H1 (cell line): ENCODE measurements around the gene MIER3. TPM values are rescaled to one million over a fixed set of nuclear protein-coding genes. Genes with fewer than 3 reads are reported as not detected.

Source experiments
- CTCF ChIA-PET: fragments of 300-600 bp; sonication (Branson Sonifier 250); formaldehyde crosslinking; loops from one replicate; lab custom pipeline; 2021; ENCODE audit not compliant: partially characterized antibody; lab: Charles Lee
- POLR2A ChIA-PET: fragments of 300-600 bp; sonication (Branson Sonifier 250); formaldehyde crosslinking; loops from one replicate; lab custom pipeline; 2021; ENCODE audit warnings: inconsistent platforms; ENCODE audit not compliant: partially characterized antibody; lab: Charles Lee
- DNase-seq, 2 experiments: peaks; one replicate each; pipeline versions ENCODE4 v3.0.0 to v3.0.0-alpha.2; 2010 to 2022; ENCODE audit warnings: low spot score in 2 of 2, low read depth in 1 of 2, mixed read lengths in 1 of 2
- FAIRE-seq: peaks from 2 replicates; lab custom pipeline; 2011; peaks lifted over from hg19 to GRCh38; lab: Jason Lieb, UNC
- H2AFZ ChIP-seq: 2 replicates; pipeline ENCODE4 v1.8.1; 2012; ENCODE audit warnings: low read length, inconsistent platforms
- H2AK5ac ChIP-seq: 2 replicates; pipeline ENCODE4 v1.6.1; 2013; ENCODE audit warnings: low read depth, low read length
- H2BK120ac ChIP-seq: replicated peaks from 2 replicates; pipeline ENCODE3; 2013; ENCODE audit warnings: low read depth, low read length, inconsistent platforms
- H2BK12ac ChIP-seq: 2 replicates; pipeline ENCODE4 v1.6.1; 2013; ENCODE audit warnings: low read depth, low read length
- H2BK15ac ChIP-seq: 2 replicates; pipeline ENCODE4 v1.6.1; 2013; ENCODE audit warnings: low read length
- H2BK20ac ChIP-seq: 2 replicates; pipeline ENCODE4 v1.6.1; 2013; ENCODE audit warnings: low read length
- H2BK5ac ChIP-seq: 2 replicates; pipeline ENCODE4 v1.6.1; 2013; ENCODE audit warnings: low read depth, low read length
- H3K14ac ChIP-seq: 2 replicates; pipeline ENCODE4 v1.6.1; 2013; ENCODE audit warnings: inconsistent platforms; ENCODE audit not compliant: insufficient read length
- H3K18ac ChIP-seq: 2 replicates; pipeline ENCODE4 v1.6.1; 2013; ENCODE audit warnings: low read length; ENCODE audit errors: extremely low read depth
- H3K23ac ChIP-seq: 2 replicates; pipeline ENCODE4 v1.6.1; 2013; ENCODE audit warnings: inconsistent platforms; ENCODE audit not compliant: insufficient read length
- H3K23me2 ChIP-seq: 2 replicates; pipeline ENCODE4 v1.6.1; 2013; ENCODE audit warnings: low read depth, low read length
- H3K27ac ChIP-seq: 2 replicates; pipeline ENCODE4 v1.6.1; 2011; ENCODE audit warnings: low read depth, low read length, inconsistent platforms
- H3K27me3 ChIP-seq, 4 experiments: replicated peaks in 1 of 4; 1 replicate in 1 of 4; 2 replicates in 3 of 4; pipeline versions ENCODE4 v1.6.1 to v1.8.1; 2011 to 2013; ENCODE audit warnings: low read length in 3 of 4, mild to moderate bottlenecking in 3 of 4, inconsistent platforms in 2 of 4, mixed read lengths in 2 of 4, moderate library complexity in 1 of 4; ENCODE audit not compliant: control insufficient read depth in 3 of 4, insufficient read depth in 3 of 4; ENCODE audit errors: extremely low read depth in 1 of 4
- H3K36me3 ChIP-seq, 4 experiments: 2 replicates each; pipeline versions ENCODE4 v1.6.1 to v1.8.1; 2011 to 2013; ENCODE audit warnings: mild to moderate bottlenecking in 4 of 4, low read length in 3 of 4, moderate library complexity in 2 of 4, control low read depth in 1 of 4, inconsistent platforms in 1 of 4; ENCODE audit not compliant: insufficient read depth in 4 of 4, control insufficient read depth in 2 of 4
- H3K4ac ChIP-seq: replicated peaks from 2 replicates; pipeline ENCODE3; 2013; ENCODE audit warnings: low read length, low read depth, mixed read lengths, inconsistent platforms; ENCODE audit not compliant: insufficient read length
- H3K4me1 ChIP-seq, 4 experiments: replicated peaks in 1 of 4; 1 replicate in 1 of 4; 2 replicates in 3 of 4; pipeline versions ENCODE4 v1.6.1 to v1.8.1; 2011 to 2013; ENCODE audit warnings: low read length in 3 of 4, inconsistent platforms in 2 of 4, mixed read lengths in 1 of 4; ENCODE audit not compliant: insufficient read depth in 4 of 4, control insufficient read depth in 3 of 4
- H3K4me2 ChIP-seq, 2 experiments: 2 replicates each; pipeline versions ENCODE4 v1.6.1 to v1.8.1; 2011 to 2013; ENCODE audit warnings: low read depth in 2 of 2, low read length in 2 of 2, control low read depth in 1 of 2, inconsistent platforms in 1 of 2, mild to moderate bottlenecking in 1 of 2; ENCODE audit not compliant: insufficient read depth in 1 of 2
- H3K4me3 ChIP-seq, 4 experiments: fragments of 200-600, 300-600 bp in 1 of 4; sonication (generic), shearing (Covaris generic), sonication (Bioruptor Twin) in 1 of 4; 2 replicates each; pipeline versions ENCODE4 v1.5.1 to v1.8.1; 2011 to 2016; ENCODE audit warnings: low read length in 4 of 4, low read depth in 3 of 4, control low read depth in 2 of 4, inconsistent platforms in 2 of 4, mild to moderate bottlenecking in 2 of 4, mixed read lengths in 1 of 4, moderate library complexity in 1 of 4; ENCODE audit not compliant: insufficient read depth in 2 of 4; ENCODE audit errors: extremely low read depth in 1 of 4
- H3K56ac ChIP-seq: replicated peaks from 2 replicates; pipeline ENCODE3; 2013; ENCODE audit warnings: low read depth, mild to moderate bottlenecking, mixed read lengths, low read length, inconsistent platforms; ENCODE audit not compliant: insufficient read length
- H3K79me1 ChIP-seq: 2 replicates; pipeline ENCODE4 v1.6.1; 2013; ENCODE audit warnings: low read depth, low read length, control low read depth
- H3K79me2 ChIP-seq, 2 experiments: 2 replicates each; pipeline versions ENCODE4 v1.6.1 to v1.8.1; 2012 to 2013; ENCODE audit warnings: low read length in 2 of 2, mild to moderate bottlenecking in 2 of 2, inconsistent platforms in 1 of 2; ENCODE audit not compliant: insufficient read depth in 2 of 2, control insufficient read depth in 1 of 2
- H3K9ac ChIP-seq, 4 experiments: replicated peaks in 1 of 4; 1 replicate in 1 of 4; 2 replicates in 3 of 4; pipeline versions ENCODE4 v1.6.1 to v1.8.1; 2011 to 2013; ENCODE audit warnings: low read depth in 3 of 4, low read length in 3 of 4, control low read depth in 2 of 4, mild to moderate bottlenecking in 2 of 4, moderate library complexity in 2 of 4, inconsistent platforms in 1 of 4; ENCODE audit errors: extremely low read depth in 1 of 4
- H3K9me3 ChIP-seq, 2 experiments: 2 replicates each; pipeline versions ENCODE4 v1.6.1 to v1.8.1; 2012 to 2013; ENCODE audit warnings: mild to moderate bottlenecking in 2 of 2, moderate library complexity in 2 of 2, control low read depth in 1 of 2, inconsistent platforms in 1 of 2, low read depth in 1 of 2, low read length in 1 of 2, mixed read lengths in 1 of 2; ENCODE audit not compliant: insufficient read depth in 2 of 2
- H4K20me1 ChIP-seq, 2 experiments: replicated peaks in 1 of 2; 2 replicates each; pipeline versions ENCODE3 to v1.8.1; 2011 to 2013; ENCODE audit warnings: inconsistent platforms in 2 of 2, low read length in 2 of 2, mild to moderate bottlenecking in 1 of 2; ENCODE audit not compliant: insufficient read depth in 2 of 2, control insufficient read depth in 1 of 2
- H4K5ac ChIP-seq: 2 replicates; pipeline ENCODE4 v1.6.1; 2013; ENCODE audit warnings: low read length, low read depth, mixed read lengths, inconsistent platforms; ENCODE audit not compliant: insufficient read length
- H4K8ac ChIP-seq: 2 replicates; pipeline ENCODE4 v1.8.0; 2013; ENCODE audit warnings: mild to moderate bottlenecking, moderate library complexity, low read length, inconsistent platforms; ENCODE audit not compliant: insufficient read depth; ENCODE audit errors: extremely low read depth
- H4K91ac ChIP-seq: replicated peaks from 2 replicates; pipeline ENCODE3; 2013; ENCODE audit warnings: low read length, mixed read lengths, inconsistent platforms; ENCODE audit not compliant: insufficient read length
- BACH1 ChIP-seq: IDR thresholded peaks from 2 replicates; pipeline ENCODE4 v1.6.1; 2012; ENCODE audit warnings: low read length, improper control_type of control experiment
- BRCA1 ChIP-seq: IDR thresholded peaks from 2 replicates; pipeline ENCODE4 v1.6.1; 2012; ENCODE audit warnings: low read depth, low read length, improper control_type of control experiment
- CBX8 ChIP-seq: fragments of 300-800, 300-1000 bp; sonication (generic); IDR thresholded peaks from 2 replicates; pipeline ENCODE4 v1.7.1; 2016; ENCODE audit warnings: low read depth, low read length, borderline replicate concordance
- CREB1 ChIP-seq: IDR thresholded peaks from 2 replicates; pipeline ENCODE4 v1.6.1; 2012; ENCODE audit warnings: inconsistent platforms
- EP300 ChIP-seq, 2 experiments: IDR thresholded peaks; 1 replicate in 1 of 2; 2 replicates in 1 of 2; pipeline ENCODE4 v1.6.1; 2011 to 2012; ENCODE audit warnings: low read depth in 2 of 2, low read length in 2 of 2, mild to moderate bottlenecking in 2 of 2, borderline replicate concordance in 1 of 2, inconsistent platforms in 1 of 2, moderate library complexity in 1 of 2
- FOSL1 ChIP-seq: IDR thresholded peaks from 2 replicates; pipeline ENCODE4 v1.6.1; 2011; ENCODE audit warnings: mild to moderate bottlenecking, low read depth, low read length, moderate library complexity; ENCODE audit not compliant: insufficient read depth
- GABPA ChIP-seq: IDR thresholded peaks from 2 replicates; pipeline ENCODE4 v1.6.1; 2011; ENCODE audit warnings: mild to moderate bottlenecking, low read length, moderate library complexity, borderline replicate concordance; ENCODE audit not compliant: insufficient read depth
- HDAC6 ChIP-seq: IDR thresholded peaks from one replicate; pipeline ENCODE4 v1.7.1; 2012; ENCODE audit warnings: low read depth, mild to moderate bottlenecking, inconsistent platforms, low read length, moderate library complexity
- POLR2A ChIP-seq, 2 experiments: IDR thresholded peaks; 1 replicate in 1 of 2; 2 replicates in 1 of 2; pipeline ENCODE4 v1.6.1; 2011; ENCODE audit warnings: low read depth in 2 of 2, low read length in 2 of 2, mild to moderate bottlenecking in 2 of 2; ENCODE audit errors: control extremely low read depth in 1 of 2
- POLR2AphosphoS5 ChIP-seq: IDR thresholded peaks from 2 replicates; pipeline ENCODE4 v1.6.1; 2011; ENCODE audit warnings: low read depth, low read length
- POU5F1 ChIP-seq: IDR thresholded peaks from 2 replicates; pipeline ENCODE4 v1.6.1; 2011; ENCODE audit warnings: low read depth, mild to moderate bottlenecking, low read length, moderate library complexity
- TBP ChIP-seq: IDR thresholded peaks from 2 replicates; pipeline ENCODE4 v1.6.1; 2011; ENCODE audit warnings: low read depth, low read length, improper control_type of control experiment
- TEAD4 ChIP-seq: IDR thresholded peaks from 2 replicates; pipeline ENCODE4 v1.6.1; 2012; ENCODE audit warnings: low read depth, low read length, inconsistent platforms, mixed read lengths
- YY1 ChIP-seq: IDR thresholded peaks from 2 replicates; pipeline ENCODE4 v1.6.1; 2011; ENCODE audit warnings: low read depth, mild to moderate bottlenecking, low read length
- WGBS, 2 experiments: shearing (Covaris generic) in 1 of 2; methylation state at CpG; one replicate each; pipeline versions ENCODE4 v1.1.6 to v1.1.7; 2013 to 2015; ENCODE audit warnings: low lambda C conversion rate in 2 of 2, mixed read lengths in 2 of 2, inconsistent platforms in 1 of 2, low coverage in 1 of 2, missing lambda C conversion rate in 1 of 2; ENCODE audit not compliant: insufficient replicate concordance in 2 of 2, insufficient coverage in 1 of 2, insufficient read length in 1 of 2; ENCODE audit errors: extremely low coverage in 1 of 2, missing lambda C conversion rate in 1 of 2; 5-methylcytosine and 5-hydroxymethylcytosine counted together
- polyA plus RNA-seq, 7 experiments: library from polyadenylated mRNA; depleted of rRNA in 3 of 7; stranded (reverse) in 5 of 7; unstranded in 2 of 7; fragments of >200 nt in 5 of 7; fragments of 200-250 nt in 2 of 7; gene quantifications; 1 replicate in 5 of 7; 2 replicates in 1 of 7; 4 replicates in 1 of 7; pipeline versions ENCODE4 v1.2.1 to v1.2.3, GENCODE V29; 2011 to 2013; ENCODE audit warnings: missing spikeins in 2 of 7, mixed read lengths in 2 of 7
- total RNA-seq: library from RNA; stranded (reverse); fragmentation: NEBNext Ultra II Directional; extraction: Animal tissue kit (Norgen Biotek cat#: 25700); gene quantifications from 2 replicates; pipeline ENCODE4 v1.2.1, GENCODE V29; 2021
- TF ChIP-seq, protein P1 (sequence below): IDR thresholded peaks from 2 replicates; pipeline ENCODE4 v1.6.1; 2011; ENCODE audit warnings: low read length, improper control_type of control experiment

Gene MIER3
- total and polyA plus RNA-seq, 2 of the 8 experiments (the other 6 are each of a cell fraction or from before 2014, with no cell fraction given) = 9.6 to 33.3 TPM

DNA sequence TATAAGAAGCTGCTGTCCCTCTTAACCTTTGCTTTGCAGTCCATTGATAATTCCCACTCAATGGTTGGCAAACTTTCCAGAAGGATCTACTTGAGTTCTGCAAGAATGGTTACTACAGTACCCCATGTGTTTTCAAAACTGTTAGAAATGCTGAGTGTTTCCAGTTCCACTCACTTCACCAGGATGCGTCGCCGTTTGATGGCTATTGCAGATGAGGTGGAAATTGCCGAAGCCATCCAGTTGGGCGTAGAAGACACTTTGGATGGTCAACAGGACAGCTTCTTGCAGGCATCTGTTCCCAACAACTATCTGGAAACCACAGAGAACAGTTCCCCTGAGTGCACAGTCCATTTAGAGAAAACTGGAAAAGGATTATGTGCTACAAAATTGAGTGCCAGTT, 70.4 kb downstream of the MIER3 start:
- Histone ChIP-seq H3K14ac (no peak overlapping the region), H3K79me1 (no peaks in the 10 kb centered on the region), H3K4me2 (no peak overlapping the region), H3K36me3 (peaks cover 2 to 21% (median 13%) of the 10 kb centered on the region in 4 experiments; a peak in 6 of 8 replicates), H3K9me3 (no peaks in the 10 kb centered on the region), H3K4me3 (no peak overlapping the region), H4K91ac (no peak overlapping the region), H3K18ac (no peak overlapping the region), H3K27ac (no peak overlapping the region), H3K79me2 (no peaks in the 10 kb centered on the region), H4K5ac (no peak overlapping the region), H4K8ac (no peak overlapping the region), H4K20me1 (no peaks in the 10 kb centered on the region), H3K4ac (no peak overlapping the region), H2AK5ac (no peak overlapping the region), H2BK5ac (no peak overlapping the region), H2BK120ac (no peak overlapping the region), H3K27me3 (no peaks in the 10 kb centered on the region), H2BK15ac (no peak overlapping the region), H2BK12ac (no peak overlapping the region), H3K23ac (no peak overlapping the region), H3K56ac (no peak overlapping the region), H2AFZ (no peak overlapping the region), H2BK20ac (no peak overlapping the region), H3K9ac (no peak overlapping the region), H3K4me1 (no peaks in the 10 kb centered on the region), H3K23me2 (no peaks in the 10 kb centered on the region)
- FAIRE-seq = no peak
- TF ChIP-seq POLR2AphosphoS5 = no peak
- TF ChIP-seq EP300 (IDR thresholded peaks at IDR 0.05; ENCODE audit: borderline replicate concordance in 1 of 2, low read depth in 2 of 2, low read length in 2 of 2) = no peak
- no peak for TF ChIP-seq YY1
- TF ChIP-seq, protein P1, sequence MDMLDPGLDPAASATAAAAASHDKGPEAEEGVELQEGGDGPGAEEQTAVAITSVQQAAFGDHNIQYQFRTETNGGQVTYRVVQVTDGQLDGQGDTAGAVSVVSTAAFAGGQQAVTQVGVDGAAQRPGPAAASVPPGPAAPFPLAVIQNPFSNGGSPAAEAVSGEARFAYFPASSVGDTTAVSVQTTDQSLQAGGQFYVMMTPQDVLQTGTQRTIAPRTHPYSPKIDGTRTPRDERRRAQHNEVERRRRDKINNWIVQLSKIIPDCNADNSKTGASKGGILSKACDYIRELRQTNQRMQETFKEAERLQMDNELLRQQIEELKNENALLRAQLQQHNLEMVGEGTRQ = no peak
- no peak for TF ChIP-seq GABPA
- TF ChIP-seq BACH1 = no peak
- no peak for TF ChIP-seq BRCA1
- TF ChIP-seq FOSL1 = no peak
- TF ChIP-seq CREB1 = no peak
- TF ChIP-seq HDAC6 = no peak
- TF ChIP-seq TBP = no peak
- no peak for TF ChIP-seq POU5F1
- no peak for TF ChIP-seq CBX8
- TF ChIP-seq TEAD4 = no peak
- no peak for TF ChIP-seq POLR2A (IDR thresholded peaks at IDR 0.05; ENCODE audit: control extremely low read depth in 1 of 2, low read depth in 2 of 2, low read length in 2 of 2)
- CTCF ChIA-PET = no interaction called here
- no peak for DNase-seq
- POLR2A ChIA-PET = no interaction called here
- 91% methylated on average over 5 of the region's 5 CpGs; no CpG with 5 or more reads in 1 of the 2 experiments for WGBS, 2 experiments
